SK-N-MC (cell line): ENCODE results near the gene NTN5.

Experiments
- EZH2 ChIP-seq: fragments of 200-600 bp; sonication (generic); IDR thresholded peaks from one replicate; pipeline ENCODE4 v1.6.1; 2017; ENCODE audit warnings: antibody characterized with exemption
- POLR2AphosphoS5 ChIP-seq: IDR thresholded peaks from 2 replicates; pipeline ENCODE4 v1.6.1; 2012; ENCODE audit warnings: mild to moderate bottlenecking, low read depth, low read length, borderline replicate concordance

GRCh38 chr19:48722196-48722708, 49.4 kb upstream of the NTN5 start:
- TF ChIP-seq EZH2 (no peak), POLR2AphosphoS5 (no peak)
